GM12892 (cell line): ENCODE results near the gene USF2.
A peak's percentile ranks its signal among the peaks of the same experiment; 100 is the strongest.

Experiments used
- DNase-seq: peaks from one replicate; pipeline ENCODE4 v3.0.0; 2011; ENCODE audit not compliant: insufficient read length
- FAIRE-seq: peaks from 2 replicates; lab custom pipeline; 2011; peaks lifted over from hg19 to GRCh38; lab: Jason Lieb, UNC
- POLR2A ChIP-seq: IDR thresholded peaks from 2 replicates; pipeline ENCODE4 v1.6.1; 2011; ENCODE audit warnings: low read depth, low read length, control low read depth
- POLR2AphosphoS5 ChIP-seq: IDR thresholded peaks from 2 replicates; pipeline ENCODE4 v1.6.1; 2011; ENCODE audit warnings: low read depth, low read length, control low read depth
- TAF1 ChIP-seq: IDR thresholded peaks from 2 replicates; pipeline ENCODE4 v1.6.1; 2011; ENCODE audit warnings: low read depth, mild to moderate bottlenecking, control low read depth, low read length, borderline replicate concordance

The USF2 gene

GRCh38 chr19:35248310-35249145 is 20.2 kb upstream of the USF2 start, which contains the start of gene LSR:
Gene LSR (plus strand): TSS chr19:35249002. CDS start chr19:35249023, 21 bp downstream.
- DNase-seq (peak; percentile 97), FAIRE-seq (peak; percentile 93)

GRCh38 chr19:35249146-35249847 is 19.5 kb upstream of the USF2 start:
- FAIRE-seq, result peak; percentile 67
- no peak for DNase-seq
- TF ChIP-seq POLR2A (no peak), POLR2AphosphoS5 (no peak), TAF1 (no peak)

More at GRCh38 chr19:35248310-35249145, 20.2 kb upstream of the USF2 start, which contains the start of gene LSR:
- peak; percentile 95 for TF ChIP-seq POLR2A
- TF ChIP-seq POLR2AphosphoS5, result peak; percentile 88
- TF ChIP-seq TAF1, result peak; percentile 73

- FAIRE-seq (no peak), DNase-seq (no peak)
- TF ChIP-seq POLR2A (no peak), POLR2AphosphoS5 (no peak), TAF1 (no peak)
These were observed 18.7 kb upstream of the USF2 start for GRCh38 chr19:35249848-35250711.

GRCh38 chr19:35251456-35251855 is 17.3 kb upstream of the USF2 start:
- TF ChIP-seq POLR2A, result no peak
- TF ChIP-seq TAF1, result no peak
- TF ChIP-seq POLR2AphosphoS5, result no peak
- FAIRE-seq, result no peak

DNA sequence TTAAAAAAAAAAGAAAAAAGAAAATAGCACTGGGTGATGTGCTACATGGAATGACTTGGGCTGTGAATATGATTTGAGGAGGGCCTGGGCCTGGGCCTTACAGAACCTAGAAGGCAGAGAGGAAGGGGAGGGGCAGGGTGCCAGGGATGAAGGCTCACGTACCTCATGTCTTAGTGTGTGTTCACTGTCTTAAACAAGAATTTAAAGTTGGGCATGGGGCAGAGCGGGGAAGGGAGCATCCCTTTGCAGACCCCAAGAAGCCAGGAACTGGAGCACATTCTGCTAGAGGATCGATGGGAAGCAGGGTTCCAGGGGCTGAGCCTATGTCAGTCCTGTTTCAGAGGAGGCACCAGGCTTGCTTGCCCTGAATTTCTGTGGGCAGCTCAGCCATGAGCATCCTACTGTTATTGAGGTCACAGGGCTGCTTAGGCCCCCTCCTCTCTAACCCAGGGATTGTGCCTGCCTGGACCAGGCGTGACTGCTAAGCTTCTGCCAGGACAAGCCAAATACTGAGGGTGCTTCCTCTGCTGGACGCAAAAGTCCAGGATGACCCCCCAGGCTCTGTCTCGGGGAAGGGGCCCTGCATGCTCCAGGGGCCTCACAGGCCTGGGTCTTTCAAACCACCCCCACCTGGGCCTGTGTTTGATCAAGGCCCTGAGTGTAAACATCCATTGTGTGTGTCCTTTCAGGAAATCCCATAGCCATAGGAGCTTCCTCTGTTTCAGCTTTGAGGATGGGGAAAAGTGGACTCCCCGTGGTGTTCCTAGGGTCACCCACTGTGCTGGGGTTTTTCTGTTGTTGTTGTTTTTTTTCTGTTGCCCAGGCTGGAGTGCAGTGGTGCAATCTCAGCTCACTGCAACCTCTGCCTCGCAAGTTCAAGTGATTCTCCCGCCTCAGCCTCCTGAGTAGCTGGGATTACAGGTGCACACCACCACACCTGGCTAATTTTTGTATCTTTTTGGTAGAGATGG is 15.2 kb upstream of the USF2 start:
- no peak for FAIRE-seq
- no peak for DNase-seq
- no peak for TF ChIP-seq POLR2A
- no peak for TF ChIP-seq TAF1
- TF ChIP-seq POLR2AphosphoS5, result no peak

More at GRCh38 chr19:35251456-35251855, 17.3 kb upstream of the USF2 start:
- DNase-seq, result no peak

- no peak for DNase-seq
- FAIRE-seq, result no peak
- no peak for TF ChIP-seq POLR2AphosphoS5
- TF ChIP-seq TAF1, result no peak
- no peak for TF ChIP-seq POLR2A
These were observed 14.1 kb upstream of the USF2 start for GRCh38 chr19:35254341-35255297.

DNA sequence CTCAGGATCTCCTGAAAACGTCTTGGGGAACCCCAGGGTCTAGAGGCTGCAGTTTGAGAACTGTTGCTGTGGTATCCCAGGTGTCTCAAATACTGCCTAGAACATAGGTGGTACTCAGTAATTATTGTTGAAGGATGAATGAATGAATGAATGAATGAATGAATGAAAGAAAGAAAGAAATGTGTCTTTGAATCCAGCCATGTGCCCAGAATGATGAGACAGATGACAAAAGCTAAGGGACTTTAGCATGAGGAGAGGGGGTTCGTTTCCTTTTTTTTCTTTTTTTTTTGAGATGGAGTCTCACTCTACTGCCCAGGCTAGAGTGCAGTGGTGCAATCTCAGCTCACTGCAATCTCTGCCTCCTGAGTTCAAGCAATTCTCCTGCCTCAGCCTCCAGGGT is 12.2 kb upstream of the USF2 start:
- FAIRE-seq (no peak), DNase-seq (no peak)
- TF ChIP-seq TAF1 (no peak), POLR2AphosphoS5 (no peak), POLR2A (no peak)

- FAIRE-seq, result no peak
- no peak for DNase-seq
- TF ChIP-seq POLR2A (no peak), POLR2AphosphoS5 (no peak), TAF1 (no peak)
These were observed 11.7 kb upstream of the USF2 start for GRCh38 chr19:35257113-35257461.

DNA sequence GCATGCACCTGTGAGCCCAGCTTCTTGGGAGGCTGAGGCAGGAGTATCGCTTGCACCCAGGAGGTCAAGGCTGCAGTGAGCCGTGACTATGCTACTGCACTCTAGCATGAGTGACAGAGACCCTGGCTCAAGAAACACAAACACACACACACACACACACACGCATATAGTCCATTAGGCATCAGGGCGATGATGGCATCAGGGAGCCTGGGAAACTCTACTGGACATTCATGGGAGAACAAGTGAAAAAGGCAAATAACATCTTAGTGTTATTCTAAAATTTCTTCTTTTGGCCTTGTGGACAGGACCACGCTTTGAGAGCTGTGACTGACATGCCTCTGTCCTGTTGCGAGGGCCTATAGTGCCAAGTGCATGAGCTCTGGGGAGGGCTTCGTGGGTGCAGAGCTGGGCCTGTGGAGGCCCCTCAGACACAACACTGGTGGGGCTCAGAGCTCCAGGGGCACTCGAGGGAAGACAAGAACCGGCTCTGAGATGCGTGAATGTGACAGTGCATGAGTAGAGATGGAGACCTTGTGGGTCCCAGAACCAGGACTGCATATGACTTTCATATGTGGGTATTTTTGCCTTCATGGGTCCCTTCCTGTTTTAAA is 8.0 kb upstream of the USF2 start:
- TF ChIP-seq TAF1 (no peak), POLR2A (no peak), POLR2AphosphoS5 (no peak)
- FAIRE-seq, result no peak
- no peak for DNase-seq
